DOHH2 (cell line): ENCODE results near the gene GRID1.
A peak's percentile ranks its signal among the peaks of the same experiment; 100 is the strongest.

Experiments used
- H3F3A ChIP-seq: fragments of 200-600 bp; sonication (generic), shearing (Covaris generic); 2 replicates; pipeline ENCODE4 v1.6.0; 2016; ENCODE audit warnings: antibody characterized with exemption, mild to moderate bottlenecking; ENCODE audit not compliant: control insufficient read depth, insufficient read depth
- H3K27ac ChIP-seq: fragments of 200-600 bp; sonication (generic); 2 replicates; pipeline ENCODE4 v1.5.1; 2014; ENCODE audit warnings: low read depth, mild to moderate bottlenecking, low read length, moderate library complexity
- H3K27me3 ChIP-seq: fragments of 200-600 bp; sonication (generic); 2 replicates; pipeline ENCODE4 v1.6.1; 2014; ENCODE audit warnings: mild to moderate bottlenecking, low read length, mixed read lengths; ENCODE audit not compliant: control insufficient read depth
- H3K36me3 ChIP-seq: fragments of 200-600 bp; sonication (generic); 2 replicates; pipeline ENCODE4 v1.6.1; 2014; ENCODE audit warnings: mild to moderate bottlenecking, low read length, moderate library complexity, mixed read lengths; ENCODE audit not compliant: control insufficient read depth
- H3K4me1 ChIP-seq: fragments of 200-600 bp; sonication (generic); 2 replicates; pipeline ENCODE4 v1.6.1; 2014; ENCODE audit warnings: mild to moderate bottlenecking, low read length, mixed read lengths; ENCODE audit not compliant: control insufficient read depth
- H3K4me2 ChIP-seq: fragments of 200-600 bp; sonication (generic); 2 replicates; pipeline ENCODE4 v1.6.0; 2014; ENCODE audit warnings: mild to moderate bottlenecking, low read length, moderate library complexity
- H3K4me3 ChIP-seq: fragments of 200-600 bp; sonication (generic); 2 replicates; pipeline ENCODE4 v1.5.1; 2014; ENCODE audit warnings: mild to moderate bottlenecking, low read length, mixed read lengths
- H3K79me2 ChIP-seq: fragments of 200-600 bp; sonication (generic); 2 replicates; pipeline ENCODE4 v1.6.1; 2014; ENCODE audit warnings: mild to moderate bottlenecking, low read length, mixed read lengths; ENCODE audit not compliant: control insufficient read depth
- H3K9me2 ChIP-seq: fragments of 200-600 bp; sonication (generic); replicated peaks from 2 replicates; pipeline ENCODE4 v1.6.1; 2014; ENCODE audit warnings: mild to moderate bottlenecking, low read length, mixed read lengths; ENCODE audit not compliant: control insufficient read depth
- H3K9me3 ChIP-seq: fragments of 200-600 bp; sonication (generic); 2 replicates; pipeline ENCODE4 v1.6.1; 2014; ENCODE audit warnings: antibody characterized with exemption, low read length, mixed read lengths; ENCODE audit not compliant: control insufficient read depth, insufficient read depth
- H4K20me1 ChIP-seq: fragments of 200-600 bp; sonication (generic); 2 replicates; pipeline ENCODE4 v1.6.0; 2014; ENCODE audit warnings: low read depth, mild to moderate bottlenecking, antibody characterized with exemption, low read length, moderate library complexity; ENCODE audit not compliant: control insufficient read depth, insufficient read depth
- CTCF ChIP-seq: fragments of 200-600 bp; sonication (generic); IDR thresholded peaks from one replicate; pipeline ENCODE4 v1.5.1; 2014; ENCODE audit warnings: antibody characterized with exemption, mild to moderate bottlenecking, low read depth, low read length; ENCODE audit not compliant: poor library complexity, severe bottlenecking
- EZH2phosphoT487 ChIP-seq: fragments of 200-600 bp; sonication (generic); IDR thresholded peaks from 2 replicates; pipeline ENCODE4 v1.6.1; 2017; ENCODE audit warnings: borderline replicate concordance, mild to moderate bottlenecking, antibody characterized with exemption, low read length, moderate library complexity, mixed read lengths

Gene GRID1

GRCh38 chr10:86366902-86367151 lies 232 bp upstream of the GRID1 start:
- TF ChIP-seq EZH2phosphoT487 = no peak
- TF ChIP-seq CTCF = no peak
- Histone ChIP-seq H3K27ac (no peak overlapping the region), H4K20me1 (peaks cover 5% of the 10 kb centered on the region; the same call in 1 of the 2 replicates), H3K4me2 (peak overlapping the region; percentile 69), H3K36me3 (no peaks in the 10 kb centered on the region), H3K4me1 (peaks cover 10% of the 10 kb centered on the region), H3F3A (no peaks in the 10 kb centered on the region), H3K4me3 (peak overlapping the region; percentile 57), H3K9me3 (no peaks in the 10 kb centered on the region), H3K27me3 (peaks cover 54% of the 10 kb centered on the region), H3K79me2 (no peaks in the 10 kb centered on the region), H3K9me2 (no peaks in the 10 kb centered on the region)

GRCh38 chr10:86365346-86366032 lies 1.1 kb downstream of the GRID1 start:
- Histone ChIP-seq H3K36me3 (no peaks in the 10 kb centered on the region), H3K27ac (no peak overlapping the region), H3F3A (no peaks in the 10 kb centered on the region), H3K9me2 (no peaks in the 10 kb centered on the region), H3K27me3 (peaks cover 58% of the 10 kb centered on the region), H3K4me3 (peak overlapping the region; percentile 68), H3K79me2 (no peaks in the 10 kb centered on the region), H3K4me2 (peak overlapping the region; percentile 68), H3K4me1 (peaks cover 10% of the 10 kb centered on the region), H4K20me1 (peaks cover 10% of the 10 kb centered on the region; the same call in 1 of the 2 replicates), H3K9me3 (no peaks in the 10 kb centered on the region)
- TF ChIP-seq EZH2phosphoT487 = no peak
- no peak for TF ChIP-seq CTCF

- Histone ChIP-seq H4K20me1 (peaks cover 10% of the 10 kb centered on the region; the same call in 1 of the 2 replicates), H3F3A (no peaks in the 10 kb centered on the region), H3K4me1 (peaks cover 10% of the 10 kb centered on the region), H3K79me2 (no peaks in the 10 kb centered on the region), H3K9me3 (no peaks in the 10 kb centered on the region), H3K4me2 (peak overlapping the region; percentile 68; the same call in 1 of the 2 replicates), H3K9me2 (no peaks in the 10 kb centered on the region), H3K4me3 (no peak overlapping the region), H3K27me3 (peaks cover 58% of the 10 kb centered on the region), H3K36me3 (no peaks in the 10 kb centered on the region), H3K27ac (no peak overlapping the region)
- no peak for TF ChIP-seq EZH2phosphoT487
- no peak for TF ChIP-seq CTCF
Measured at GRCh38 chr10:86364491-86365345, 1.9 kb downstream of the GRID1 start.
